Measurements from ENCODE around the gene AP1G2. TPM values are rescaled to one million over a fixed set of nuclear protein-coding genes. Genes with fewer than 3 reads are reported as not detected.

AP1G2 gene
- total RNA-seq, 1 experiment from 2014 or later: 155 TPM

DNA sequence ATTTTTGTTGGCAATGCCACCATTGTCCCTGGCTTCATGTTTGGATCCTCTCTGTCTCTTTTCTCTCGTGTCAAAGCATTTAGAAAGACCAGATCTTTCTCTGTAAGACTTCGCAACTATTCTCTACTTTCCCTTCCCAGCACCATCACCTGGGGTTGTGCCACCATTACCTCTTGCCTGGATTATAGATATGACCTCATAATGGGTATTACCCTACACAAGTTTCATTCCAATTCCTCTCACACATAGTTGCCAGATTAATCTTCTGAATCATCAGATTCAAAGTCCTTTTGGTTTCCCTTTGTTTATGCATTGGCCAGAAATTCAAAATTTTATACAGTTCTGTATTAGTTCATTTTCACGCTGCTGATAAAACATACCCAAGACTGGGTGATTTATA, 41.4 kb upstream of the AP1G2 start:
- TF ChIP-seq EZH2phosphoT487 (IDR thresholded peaks at IDR 0.05; ENCODE audit: borderline replicate concordance) (no peak), SP1 (IDR thresholded peaks at IDR 0.05; ENCODE audit: low read depth) (no peak), FOSL1 (IDR thresholded peaks at IDR 0.05; ENCODE audit: low read depth) (no peak), YY1 (IDR thresholded peaks at IDR 0.05; ENCODE audit: extremely low read depth, insufficient replicate concordance, low read depth, low read length) (no peak), ATF3 (IDR thresholded peaks at IDR 0.05) (no peak), CBX3 (IDR thresholded peaks at IDR 0.05; ENCODE audit: low read depth) (no peak), SRF (IDR thresholded peaks at IDR 0.05; ENCODE audit: low read depth) (no peak), POLR2AphosphoS5 (IDR thresholded peaks at IDR 0.05; ENCODE audit: low read depth, low read length) (no peak), ZNF274 (IDR thresholded peaks at IDR 0.05; ENCODE audit: low read depth, low read length) (no peak), POLR2A (IDR thresholded peaks at IDR 0.05; ENCODE audit: borderline replicate concordance, extremely low read depth, insufficient read depth, insufficient read length) (no peak), CEBPB (IDR thresholded peaks at IDR 0.05; ENCODE audit: low read depth) (no peak), CTCF (IDR thresholded peaks at IDR 0.05 in 2 of 3, conservative IDR thresholded peaks at IDR 0.05 in 1 of 3; ENCODE audit: borderline replicate concordance in 1 of 3, insufficient read depth in 1 of 3, low read depth in 2 of 3, low read length in 2 of 3) (no peak)
- no peaks in the 10 kb centered on the region for H3K9me2 ChIP-seq (ENCODE audit: insufficient read depth)
- no peaks in the 10 kb centered on the region for H4K20me1 ChIP-seq (ENCODE audit: insufficient read depth)
- H2AFZ ChIP-seq (ENCODE audit: low read depth, low read length, poor library complexity, severe bottlenecking): no peak overlapping the region
- RAD21 ChIA-PET (ENCODE audit: low non-redundant PET in 1 of 2, low total read pairs in 2 of 2, uncharacterized antibody in 2 of 2, unreplicated experiment in 2 of 2): no interaction called here
- H3K4me1 ChIP-seq (ENCODE audit: control insufficient read depth in 1 of 2, insufficient read depth in 2 of 2, low read length in 2 of 2): no peaks in the 10 kb centered on the region
- CTCF ChIA-PET: interaction anchor here (1.2 kb wide), 1 partner anchor 23 kb away, joined by 5 read pairs; no protein-coding TSS in a partner anchor
- no TSS peak for BruUV-seq (replicated peaks)
- no peak overlapping the region for H3K4me3 ChIP-seq (replicated peaks in 1 of 2; ENCODE audit: low read depth in 1 of 2, low read length in 2 of 2)
- intact Hi-C loops (cut with micrococcal nuclease): no loop called here
- POLR2A ChIA-PET: no interaction called here
- no peak overlapping the region for H3K4me2 ChIP-seq (ENCODE audit: low read length)
- H3K27me3 ChIP-seq (ENCODE audit: insufficient read depth, low read length): no peaks in the 10 kb centered on the region
- no peaks in the 10 kb centered on the region for H3K36me3 ChIP-seq (ENCODE audit: control insufficient read depth in 1 of 2, insufficient read depth in 2 of 2, low read length in 2 of 2)
- no peak overlapping the region for H3K27ac ChIP-seq (ENCODE audit: low read depth, low read length)
- ATAC-seq: no peak
- no peaks in the 10 kb centered on the region for H3K79me2 ChIP-seq (ENCODE audit: insufficient read depth, low read length)
- no peaks in the 10 kb centered on the region for H3K9me3 ChIP-seq (ENCODE audit: control insufficient read depth in 1 of 2, insufficient read depth in 1 of 2, low read depth in 1 of 2, low read length in 2 of 2)
- no peak for DNase-seq (ENCODE audit: low read depth, low spot score)
- no peak overlapping the region for H3K9ac ChIP-seq (ENCODE audit: low read length)
